HL-60 (cell line): ENCODE data around the gene C15orf62.

Source experiments
- DNase-seq, 2 experiments: peaks; one replicate each; pipeline ENCODE4 v3.0.0-alpha.2; 2010 to 2020; ENCODE audit warnings: low read depth in 1 of 2, low spot score in 1 of 2
- H3K27ac ChIP-seq: fragments of 250-450 bp; sonication (Bioruptor Pico); replicated peaks from 2 replicates; pipeline ENCODE4 v1.5.1; 2020; ENCODE audit warnings: mild to moderate bottlenecking, moderate library complexity
- H3K27me3 ChIP-seq: fragments of 250-450 bp; sonication (Bioruptor Pico); 2 replicates; pipeline ENCODE4 v1.5.1; 2021; ENCODE audit warnings: mild to moderate bottlenecking, moderate library complexity; ENCODE audit not compliant: insufficient read depth, poor library complexity, severe bottlenecking
- H3K4me3 ChIP-seq: replicated peaks from 2 replicates; pipeline ENCODE4 v1.5.1; 2011; ENCODE audit warnings: mild to moderate bottlenecking, control low read depth, low read length; ENCODE audit not compliant: insufficient read depth
- CTCF ChIP-seq: IDR thresholded peaks from one replicate; pipeline ENCODE4 v1.5.1; 2011; ENCODE audit warnings: low read length, control low read depth, inconsistent platforms; ENCODE audit not compliant: insufficient read depth
- GABPA ChIP-seq: IDR thresholded peaks from 2 replicates; pipeline ENCODE4 v1.6.1; 2012; ENCODE audit warnings: low read depth
- POLR2AphosphoS5 ChIP-seq: IDR thresholded peaks from 2 replicates; pipeline ENCODE4 v1.6.1; 2012; ENCODE audit warnings: low read depth
- REST ChIP-seq: IDR thresholded peaks from 2 replicates; pipeline ENCODE4 v1.6.1; 2012; ENCODE audit warnings: low read depth; ENCODE audit not compliant: insufficient replicate concordance
- SPI1 ChIP-seq: IDR thresholded peaks from 2 replicates; pipeline ENCODE4 v1.6.1; 2012; ENCODE audit warnings: low read depth, mild to moderate bottlenecking, borderline replicate concordance

Gene C15orf62

GRCh38 chr15:40750885-40751284, 18.9 kb upstream of the C15orf62 start:
- no peak for DNase-seq
- Histone ChIP-seq H3K27ac (no peak overlapping the region), H3K4me3 (no peak overlapping the region), H3K27me3 (no peaks in the 10 kb centered on the region)
- TF ChIP-seq GABPA (no peak), CTCF (no peak), SPI1 (no peak), POLR2AphosphoS5 (no peak), REST (no peak)

- no peak overlapping the region for H3K4me3 ChIP-seq
- DNase-seq: no peak
- TF ChIP-seq GABPA (no peak), CTCF (no peak), REST (no peak), POLR2AphosphoS5 (no peak), SPI1 (no peak)
- H3K27ac ChIP-seq: no peak overlapping the region
- no peaks in the 10 kb centered on the region for H3K27me3 ChIP-seq
Measured at GRCh38 chr15:40751745-40752144, 18.0 kb upstream of the C15orf62 start.

GRCh38 chr15:40754574-40754882, 15.3 kb upstream of the C15orf62 start:
- TF ChIP-seq GABPA (no peak), REST (no peak), CTCF (no peak), POLR2AphosphoS5 (no peak), SPI1 (no peak)
- H3K27ac ChIP-seq: peak overlapping the region; percentile 94
- peak in 1 of 2 experiments; percentile 17 for DNase-seq

More at GRCh38 chr15:40754574-40754882, 15.3 kb upstream of the C15orf62 start:
- Histone ChIP-seq H3K27me3 (no peaks in the 10 kb centered on the region), H3K4me3 (peak overlapping the region; percentile 100)
